ENCODE results near the gene SLC1A3.

- TF ChIP-seq CTCF (IDR thresholded peaks at IDR 0.05) (no peak), EZH2 (IDR thresholded peaks at IDR 0.05; ENCODE audit: borderline replicate concordance, insufficient read depth, low read depth, low read length, poor library complexity, severe bottlenecking) (no peak)
Measured at GRCh38 chr5:36726317-36726716, 119.9 kb downstream of the SLC1A3 start.

Measured in B cell (primary cell).